ENCODE results near the gene INAVA.

Gene INAVA

GRCh38 chr1:200869753-200870391 is 24.8 kb upstream of the INAVA start:
- no peaks in the 10 kb centered on the region for H3K9me3 ChIP-seq (ENCODE audit: control insufficient read depth, insufficient read depth, low read length)
- H3K4me3 ChIP-seq (ENCODE audit: low read length): no peak overlapping the region
- no peaks in the 10 kb centered on the region for H3K79me2 ChIP-seq (ENCODE audit: control insufficient read depth, low read length)
- H3K9me2 ChIP-seq (replicated peaks; ENCODE audit: control insufficient read depth, low read length): no peaks in the 10 kb centered on the region
- no peak overlapping the region for H3K27ac ChIP-seq (ENCODE audit: low read depth, low read length)
- H3K4me2 ChIP-seq (ENCODE audit: low read length): peak overlapping the region; percentile 12
- peaks cover 13% of the 10 kb centered on the region for H3K4me1 ChIP-seq (ENCODE audit: control insufficient read depth, low read length)
- H4K20me1 ChIP-seq (ENCODE audit: control insufficient read depth, insufficient read depth, low read depth, low read length): no peaks in the 10 kb centered on the region
- H3F3A ChIP-seq (ENCODE audit: control insufficient read depth, insufficient read depth): no peaks in the 10 kb centered on the region
- H3K27me3 ChIP-seq (ENCODE audit: control insufficient read depth, low read length): peaks cover 21% of the 10 kb centered on the region
- H3K36me3 ChIP-seq (ENCODE audit: control insufficient read depth, low read length): no peaks in the 10 kb centered on the region
- TF ChIP-seq CTCF (IDR thresholded peaks at IDR 0.05; ENCODE audit: low read depth, low read length, poor library complexity, severe bottlenecking): no peak
- TF ChIP-seq EZH2phosphoT487 (IDR thresholded peaks at IDR 0.05; ENCODE audit: borderline replicate concordance, low read length): no peak

- Histone ChIP-seq H3K9me2 (replicated peaks; ENCODE audit: control insufficient read depth, low read length) (no peaks in the 10 kb centered on the region), H3K4me3 (ENCODE audit: low read length) (no peak within 1 kb of the TSS), H3K4me1 (ENCODE audit: control insufficient read depth, low read length) (peaks cover 13% of the 10 kb centered on the region), H3F3A (ENCODE audit: control insufficient read depth, insufficient read depth) (no peaks in the 10 kb centered on the region), H3K27ac (ENCODE audit: low read depth, low read length) (no peak within 1 kb of the TSS), H3K4me2 (ENCODE audit: low read length) (no peak within 1 kb of the TSS), H4K20me1 (ENCODE audit: control insufficient read depth, insufficient read depth, low read depth, low read length) (no peaks in the 10 kb centered on the region; the same call in 1 of the 2 replicates), H3K27me3 (ENCODE audit: control insufficient read depth, low read length) (peaks cover 29% of the 10 kb centered on the region), H3K36me3 (ENCODE audit: control insufficient read depth, low read length) (no peaks in the 10 kb centered on the region), H3K9me3 (ENCODE audit: control insufficient read depth, insufficient read depth, low read length) (no peaks in the 10 kb centered on the region), H3K79me2 (ENCODE audit: control insufficient read depth, low read length) (no peaks in the 10 kb centered on the region)
- TF ChIP-seq CTCF (IDR thresholded peaks at IDR 0.05; ENCODE audit: low read depth, low read length, poor library complexity, severe bottlenecking): no peak
- TF ChIP-seq EZH2phosphoT487 (IDR thresholded peaks at IDR 0.05; ENCODE audit: borderline replicate concordance, low read length): no peak
Observed at GRCh38 chr1:200872446-200873115, 22.1 kb upstream of the INAVA start, which contains the start of gene GPR25. TSS of gene GPR25 (plus strand) at chr1:200872981. CDS start at chr1:200873038, 57 bp downstream.

- Histone ChIP-seq H4K20me1 (ENCODE audit: control insufficient read depth, insufficient read depth, low read depth, low read length) (no peaks in the 10 kb centered on the region; the same call in 1 of the 2 replicates), H3K4me1 (ENCODE audit: control insufficient read depth, low read length) (peaks cover 13% of the 10 kb centered on the region), H3F3A (ENCODE audit: control insufficient read depth, insufficient read depth) (no peaks in the 10 kb centered on the region), H3K9me2 (replicated peaks; ENCODE audit: control insufficient read depth, low read length) (no peaks in the 10 kb centered on the region), H3K4me2 (ENCODE audit: low read length) (no peak overlapping the region), H3K4me3 (ENCODE audit: low read length) (no peak overlapping the region), H3K9me3 (ENCODE audit: control insufficient read depth, insufficient read depth, low read length) (no peaks in the 10 kb centered on the region), H3K36me3 (ENCODE audit: control insufficient read depth, low read length) (no peaks in the 10 kb centered on the region), H3K27ac (ENCODE audit: low read depth, low read length) (no peak overlapping the region), H3K27me3 (ENCODE audit: control insufficient read depth, low read length) (peaks cover 34% of the 10 kb centered on the region), H3K79me2 (ENCODE audit: control insufficient read depth, low read length) (no peaks in the 10 kb centered on the region)
- TF ChIP-seq CTCF (IDR thresholded peaks at IDR 0.05; ENCODE audit: low read depth, low read length, poor library complexity, severe bottlenecking) (no peak), EZH2phosphoT487 (IDR thresholded peaks at IDR 0.05; ENCODE audit: borderline replicate concordance, low read length) (no peak)
Observed at GRCh38 chr1:200873116-200873670, 21.5 kb upstream of the INAVA start.

Data from DOHH2 (cell line).